ENCODE measurements around the gene TMTC4. TPM values are rescaled to one million over a fixed set of nuclear protein-coding genes. Genes with fewer than 3 reads are reported as not detected.

The TMTC4 gene
- total RNA-seq, 1 experiment from 2014 or later: 15.1 TPM

GRCh38 chr13:100634696-100635095 is 39.9 kb downstream of the TMTC4 start:
- Histone ChIP-seq H3F3A (ENCODE audit: low read length, unreplicated experiment) (no peaks in the 10 kb centered on the region), H3K9me2 (replicated peaks; ENCODE audit: low read length) (no peaks in the 10 kb centered on the region), H3K79me2 (ENCODE audit: low read length) (no peaks in the 10 kb centered on the region), H4K20me1 (ENCODE audit: low read length) (no peaks in the 10 kb centered on the region), H3K27ac (ENCODE audit: low read length) (no peak overlapping the region), H3K4me1 (ENCODE audit: insufficient read depth, low read length) (peaks cover 8% of the 10 kb centered on the region; the same call in 1 of the 2 replicates), H3K4me2 (ENCODE audit: low read length) (no peak overlapping the region), H3K36me3 (ENCODE audit: low read depth, low read length) (no peaks in the 10 kb centered on the region), H2AFZ (ENCODE audit: low read length) (no peak overlapping the region), H3K4me3 (ENCODE audit: low read length) (no peak overlapping the region), H3K9ac (ENCODE audit: low read length) (no peak overlapping the region), H3K27me3 (ENCODE audit: low read length) (no peaks in the 10 kb centered on the region), H3K9me3 (ENCODE audit: low read length) (no peaks in the 10 kb centered on the region)
- DNase-seq (no peak), ATAC-seq (no peak)
- CTCF ChIA-PET: no interaction called here
- POLR2A ChIA-PET (ENCODE audit: unreplicated experiment): no interaction called here
- intact Hi-C loops (cut with micrococcal nuclease): no loop called here
- no peak for TF ChIP-seq EZH2phosphoT487 (IDR thresholded peaks at IDR 0.05; ENCODE audit: borderline replicate concordance, low read length)
- no TSS peak for BruUV-seq (replicated peaks)

GRCh38 chr13:100633461-100633860 is 41.1 kb downstream of the TMTC4 start:
- H3K9me3 ChIP-seq (ENCODE audit: low read length): no peaks in the 10 kb centered on the region
- no peaks in the 10 kb centered on the region for H4K20me1 ChIP-seq (ENCODE audit: low read length)
- no peak overlapping the region for H2AFZ ChIP-seq (ENCODE audit: low read length)
- no peaks in the 10 kb centered on the region for H3K27me3 ChIP-seq (ENCODE audit: low read length)
- H3K4me2 ChIP-seq (ENCODE audit: low read length): no peak overlapping the region
- H3K4me1 ChIP-seq (ENCODE audit: insufficient read depth, low read length): peaks cover 8% of the 10 kb centered on the region; the same call in 1 of the 2 replicates
- H3F3A ChIP-seq (ENCODE audit: low read length, unreplicated experiment): no peaks in the 10 kb centered on the region
- H3K79me2 ChIP-seq (ENCODE audit: low read length): no peaks in the 10 kb centered on the region
- TF ChIP-seq CTCF (conservative IDR thresholded peaks at IDR 0.05; ENCODE audit: low read depth, low read length) (no peak), EZH2 (IDR thresholded peaks at IDR 0.05; ENCODE audit: low read length, unreplicated experiment) (no peak), EZH2phosphoT487 (IDR thresholded peaks at IDR 0.05; ENCODE audit: borderline replicate concordance, low read length) (no peak)
- DNase-seq (peak; percentile 88), ATAC-seq (peak; percentile 99)
- no peak overlapping the region for H3K4me3 ChIP-seq (ENCODE audit: low read length)
- H3K9me2 ChIP-seq (replicated peaks; ENCODE audit: low read length): no peaks in the 10 kb centered on the region
- H3K27ac ChIP-seq (ENCODE audit: low read length): peak overlapping the region; percentile 69
- no peak overlapping the region for H3K9ac ChIP-seq (ENCODE audit: low read length)
- POLR2A ChIA-PET (ENCODE audit: unreplicated experiment): no interaction called here
- no peaks in the 10 kb centered on the region for H3K36me3 ChIP-seq (ENCODE audit: low read depth, low read length)
- CTCF ChIA-PET: no interaction called here
- intact Hi-C loops (cut with micrococcal nuclease): loop anchor here (1.0 kb wide), 1 partner anchor 42 kb away; no protein-coding TSS in a partner anchor
- BruUV-seq (replicated peaks): no TSS peak

- H4K20me1 ChIP-seq (ENCODE audit: low read length): no peaks in the 10 kb centered on the region
- H2AFZ ChIP-seq (ENCODE audit: low read length): no peak overlapping the region
- intact Hi-C loops (cut with micrococcal nuclease): no loop called here
- no peak for DNase-seq
- no peaks in the 10 kb centered on the region for H3K27me3 ChIP-seq (ENCODE audit: low read length)
- no peak overlapping the region for H3K4me3 ChIP-seq (ENCODE audit: low read length)
- POLR2A ChIA-PET (ENCODE audit: unreplicated experiment): no interaction called here
- H3K9me2 ChIP-seq (replicated peaks; ENCODE audit: low read length): no peaks in the 10 kb centered on the region
- H3K27ac ChIP-seq (ENCODE audit: low read length): no peak overlapping the region
- H3K9me3 ChIP-seq (ENCODE audit: low read length): no peaks in the 10 kb centered on the region
- H3F3A ChIP-seq (ENCODE audit: low read length, unreplicated experiment): no peaks in the 10 kb centered on the region
- H3K4me1 ChIP-seq (ENCODE audit: insufficient read depth, low read length): peaks cover 8% of the 10 kb centered on the region; the same call in 1 of the 2 replicates
- no peak for ATAC-seq
- H3K36me3 ChIP-seq (ENCODE audit: low read depth, low read length): no peaks in the 10 kb centered on the region
- H3K79me2 ChIP-seq (ENCODE audit: low read length): no peaks in the 10 kb centered on the region
- TF ChIP-seq EZH2phosphoT487 (IDR thresholded peaks at IDR 0.05; ENCODE audit: borderline replicate concordance, low read length): no peak
- no peak overlapping the region for H3K4me2 ChIP-seq (ENCODE audit: low read length)
- BruUV-seq (replicated peaks): no TSS peak
- CTCF ChIA-PET: interaction anchor here (0.6 kb wide), 1 partner anchor 95 kb away, joined by 3 read pairs; no protein-coding TSS in a partner anchor
- H3K9ac ChIP-seq (ENCODE audit: low read length): no peak overlapping the region
Measured at GRCh38 chr13:100630555-100630954, 44.0 kb downstream of the TMTC4 start.

GRCh38 chr13:100627120-100627519 is 47.5 kb downstream of the TMTC4 start:
- Histone ChIP-seq H3K4me2 (ENCODE audit: low read length) (no peak overlapping the region), H3F3A (ENCODE audit: low read length, unreplicated experiment) (no peaks in the 10 kb centered on the region), H3K4me3 (ENCODE audit: low read length) (no peak overlapping the region), H3K27ac (ENCODE audit: low read length) (no peak overlapping the region), H3K27me3 (ENCODE audit: low read length) (no peaks in the 10 kb centered on the region), H3K79me2 (ENCODE audit: low read length) (no peaks in the 10 kb centered on the region), H3K9ac (ENCODE audit: low read length) (no peak overlapping the region), H3K36me3 (ENCODE audit: low read depth, low read length) (no peaks in the 10 kb centered on the region), H3K4me1 (ENCODE audit: insufficient read depth, low read length) (no peaks in the 10 kb centered on the region), H2AFZ (ENCODE audit: low read length) (no peak overlapping the region), H4K20me1 (ENCODE audit: low read length) (no peaks in the 10 kb centered on the region), H3K9me2 (replicated peaks; ENCODE audit: low read length) (no peaks in the 10 kb centered on the region), H3K9me3 (ENCODE audit: low read length) (no peaks in the 10 kb centered on the region)
- TF ChIP-seq CTCF (conservative IDR thresholded peaks at IDR 0.05; ENCODE audit: low read depth, low read length): no peak
- no peak for TF ChIP-seq EZH2phosphoT487 (IDR thresholded peaks at IDR 0.05; ENCODE audit: borderline replicate concordance, low read length)
- no peak for TF ChIP-seq EZH2 (IDR thresholded peaks at IDR 0.05; ENCODE audit: low read length, unreplicated experiment)
- ATAC-seq (no peak), DNase-seq (no peak)
- BruUV-seq (replicated peaks): no TSS peak
- CTCF ChIA-PET: no interaction called here
- POLR2A ChIA-PET (ENCODE audit: unreplicated experiment): no interaction called here
- intact Hi-C loops (cut with micrococcal nuclease): no loop called here

Data from PC-3 (cell line).